Thoracic aorta (tissue), 2 donors: ENCODE data around the gene CRYGB. TPM values are rescaled to one million over a fixed set of nuclear protein-coding genes. Genes with fewer than 3 reads are reported as not detected.
"Not testable (repeated sequence)": the region's sequence is repeated elsewhere in the genome, so short reads cannot be mapped to it uniquely, and the experiment has no call there.

Source experiments
- ATAC-seq: fragments of 150-250 bp; one replicate; pipeline ENCODE4 v1.8.0; 2017; ENCODE audit warnings: low read depth; ENCODE audit not compliant: insufficient number of reproducible peaks, low FRiP score
- DNase-seq: peaks from one replicate; pipeline ENCODE4 v3.0.0-alpha.2; 2020; ENCODE audit warnings: low spot score
- H3K27ac ChIP-seq, 2 donors: fragments of 200-600 bp; sonication (generic); 1 replicate in 1 of 2; 2 replicates in 1 of 2; pipeline ENCODE4 v1.5.1; 2016; ENCODE audit warnings: mild to moderate bottlenecking in 2 of 2, moderate library complexity in 2 of 2
- H3K27me3 ChIP-seq: fragments of 200-600 bp; sonication (generic); replicated peaks from 2 replicates; pipeline ENCODE4 v1.6.0; 2016; ENCODE audit warnings: mild to moderate bottlenecking; ENCODE audit not compliant: insufficient read depth
- H3K36me3 ChIP-seq: fragments of 200-600 bp; sonication (generic); one replicate; pipeline ENCODE4 v1.5.1; 2016
- H3K4me1 ChIP-seq, 2 donors: fragments of 200-600 bp; sonication (generic); 1 replicate in 1 of 2; 2 replicates in 1 of 2; pipeline versions ENCODE4 v1.5.1 to v1.6.0; 2016; ENCODE audit warnings: low read depth in 2 of 2, mild to moderate bottlenecking in 1 of 2; ENCODE audit not compliant: control insufficient read depth in 1 of 2
- H3K4me3 ChIP-seq: fragments of 200-600 bp; sonication (generic); 2 replicates; pipeline ENCODE4 v1.5.1; 2016; ENCODE audit warnings: mild to moderate bottlenecking
- H3K9me3 ChIP-seq: fragments of 200-600 bp; sonication (generic); 2 replicates; pipeline ENCODE4 v1.5.1; 2016
- CTCF ChIP-seq: fragments of 200-600 bp; sonication (generic); IDR thresholded peaks from one replicate; pipeline ENCODE4 v1.5.1; 2019; ENCODE audit warnings: antibody characterized with exemption
- total RNA-seq, 2 donors: library from RNA; depleted of rRNA; stranded (reverse); fragments of >200 nt; gene quantifications; one replicate each; pipeline versions ENCODE4 v1.1.0 to v1.2.3, GENCODE V29; 2016

Gene CRYGB
- total RNA-seq, 2 donors from 2014 or later, result not detected

DNA sequence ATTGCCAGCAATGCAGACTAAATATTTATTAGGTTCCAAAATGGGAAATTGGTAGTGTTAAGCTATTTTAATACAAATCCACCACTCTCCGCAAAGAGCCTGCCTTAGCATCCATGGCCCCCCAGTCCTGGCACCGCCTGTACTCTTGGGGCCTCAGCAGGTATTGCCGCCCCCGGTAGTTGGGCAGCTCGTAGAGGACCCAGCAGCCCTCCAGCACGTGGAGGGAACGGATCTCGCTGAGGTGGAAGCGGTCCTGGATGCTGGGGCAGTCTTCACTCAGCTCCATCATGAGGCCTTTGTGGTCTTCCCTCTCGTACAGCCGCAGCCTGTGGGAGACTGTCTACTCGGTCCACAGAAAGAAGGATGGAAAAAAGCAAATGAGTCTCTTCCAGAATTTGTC is 17.8 kb downstream of the CRYGB start:
- Histone ChIP-seq H3K36me3 (no peaks in the 10 kb centered on the region), H3K27me3 (no peaks in the 10 kb centered on the region), H3K4me3 (no peak overlapping the region), H3K9me3 (no peaks in the 10 kb centered on the region), H3K27ac (no peak overlapping the region), H3K4me1 (peaks cover 0 to 3% of the 10 kb centered on the region in 2 donors)
- no peak for ATAC-seq
- TF ChIP-seq CTCF, result no peak
- no peak for DNase-seq

DNA sequence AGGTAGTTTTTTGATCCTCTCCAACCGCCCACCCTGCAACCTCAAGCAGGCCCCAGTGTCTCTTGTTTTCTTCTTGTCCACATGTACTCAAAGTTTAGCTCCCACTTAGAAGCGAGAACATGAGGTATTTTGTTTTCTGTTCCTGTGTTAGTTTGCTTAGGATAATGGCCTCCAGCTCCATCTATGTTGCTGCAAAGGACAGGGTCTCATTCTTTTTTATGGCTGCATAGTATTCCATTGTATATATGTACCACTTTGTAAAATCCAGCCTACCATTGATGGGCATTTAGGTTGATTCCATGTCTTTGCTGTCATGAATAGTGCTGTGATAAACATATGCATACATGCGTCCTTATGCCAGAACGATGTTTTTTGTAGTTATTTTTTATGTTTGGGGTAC is 18.9 kb downstream of the CRYGB start:
- TF ChIP-seq CTCF, result no peak
- H3K9me3 ChIP-seq, result no peaks in the 10 kb centered on the region
- peaks cover 0 to 3% of the 10 kb centered on the region in 2 donors for H3K4me1 ChIP-seq
- ATAC-seq (no peak), DNase-seq (no peak)
- no peak overlapping the region for H3K4me3 ChIP-seq
- H3K36me3 ChIP-seq, result no peaks in the 10 kb centered on the region
- no peak overlapping the region for H3K27ac ChIP-seq
- H3K27me3 ChIP-seq, result no peaks in the 10 kb centered on the region

DNA sequence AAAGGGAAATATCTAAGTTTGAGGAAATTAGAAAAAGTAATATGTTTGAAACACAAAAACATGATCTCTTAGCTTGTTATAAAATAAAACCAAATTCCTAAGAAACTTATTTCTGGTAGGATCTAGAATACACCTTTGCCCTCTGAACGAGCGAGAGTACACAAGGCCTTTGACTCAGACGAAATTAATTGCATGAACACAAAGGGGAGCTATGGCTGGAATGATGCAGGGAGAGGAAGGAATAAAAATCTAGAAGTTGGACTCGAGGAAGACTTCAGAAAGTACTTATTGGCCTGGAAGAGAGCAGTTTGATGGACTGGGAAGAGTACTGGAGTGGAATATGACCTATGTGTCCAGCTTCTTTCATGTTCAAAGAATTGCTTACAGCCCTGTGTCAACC is 20.7 kb downstream of the CRYGB start:
- H3K36me3 ChIP-seq, result no peaks in the 10 kb centered on the region
- DNase-seq (no peak), ATAC-seq (no peak)
- no peak for TF ChIP-seq CTCF
- no peak overlapping the region for H3K27ac ChIP-seq
- H3K4me3 ChIP-seq, result no peak overlapping the region
- H3K4me1 ChIP-seq, result peaks cover 0 to 3% of the 10 kb centered on the region in 2 donors
- H3K9me3 ChIP-seq, result no peaks in the 10 kb centered on the region
- no peaks in the 10 kb centered on the region for H3K27me3 ChIP-seq

GRCh38 chr2:208124013-208124715 is 21.8 kb downstream of the CRYGB start, which contains the start of gene CRYGD:
CRYGD (minus strand) TSS chr2:208124524; CDS start chr2:208124473, 51 bp downstream.
- not testable (repeated sequence) for H3K27ac ChIP-seq, ATAC-seq, DNase-seq, H3K4me1 ChIP-seq, H3K36me3 ChIP-seq, H3K9me3 ChIP-seq, H3K27me3 ChIP-seq
- peak within 1 kb of the TSS; percentile 20 for H3K4me3 ChIP-seq

DNA sequence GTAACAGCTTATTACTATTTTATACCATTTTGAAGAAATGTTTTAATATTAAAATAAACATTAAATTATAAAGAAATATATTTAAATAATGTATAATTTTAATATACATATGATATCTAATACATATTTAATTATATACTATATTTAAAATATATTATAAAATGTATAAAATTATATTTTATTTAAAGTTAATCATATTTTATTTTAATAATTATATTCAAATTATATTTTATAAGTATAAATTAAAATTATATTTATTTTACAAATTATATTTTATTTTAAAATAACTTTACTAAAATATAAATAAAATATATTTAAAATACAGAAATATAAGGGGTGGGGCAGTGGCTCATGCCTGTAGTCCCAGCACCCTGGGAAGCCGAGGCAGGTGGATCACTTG is 23.7 kb downstream of the CRYGB start:
- Histone ChIP-seq H3K27me3 (no peaks in the 10 kb centered on the region), H3K36me3 (no peaks in the 10 kb centered on the region), H3K27ac (no peak overlapping the region), H3K9me3 (no peaks in the 10 kb centered on the region), H3K4me1 (peaks cover 0 to 3% of the 10 kb centered on the region in 2 donors), H3K4me3 (no peak overlapping the region)
- no peak for TF ChIP-seq CTCF
- DNase-seq (no peak), ATAC-seq (no peak)

DNA sequence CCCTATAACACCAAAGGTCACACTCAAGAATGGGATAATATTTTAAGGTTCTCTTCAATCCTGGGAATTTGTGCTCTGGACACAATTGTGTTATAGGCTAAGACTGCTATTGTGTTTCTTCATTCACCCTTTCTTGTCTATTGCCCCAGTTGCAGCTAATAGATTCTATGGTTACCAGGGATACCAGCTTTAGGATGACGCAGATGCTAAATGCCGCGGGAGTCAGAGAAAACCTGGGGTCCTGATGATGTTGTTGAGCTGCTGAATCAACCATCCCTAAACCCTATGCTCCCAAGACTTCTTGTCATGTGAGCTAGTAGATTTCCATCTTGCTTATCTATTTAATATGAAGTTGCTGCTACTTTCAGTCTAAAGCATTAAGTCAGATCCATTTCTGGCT is 27.0 kb downstream of the CRYGB start:
- H3K27ac ChIP-seq, result no peak overlapping the region
- no peak for ATAC-seq
- no peaks in the 10 kb centered on the region for H3K36me3 ChIP-seq
- no peak for DNase-seq
- no peaks in the 10 kb centered on the region for H3K9me3 ChIP-seq
- no peak for TF ChIP-seq CTCF
- H3K4me1 ChIP-seq, result no peaks in the 10 kb centered on the region
- H3K4me3 ChIP-seq, result no peak overlapping the region
- no peaks in the 10 kb centered on the region for H3K27me3 ChIP-seq

GRCh38 chr2:208117390-208117789 is 28.6 kb downstream of the CRYGB start:
- H3K36me3 ChIP-seq, H3K4me3 ChIP-seq, H3K4me1 ChIP-seq, ATAC-seq, H3K9me3 ChIP-seq, H3K27ac ChIP-seq, H3K27me3 ChIP-seq, DNase-seq: not testable (repeated sequence)
